HK-2 (cell line): ENCODE results near the gene TMEM115.

Source experiments
- DNase-seq: peaks from one replicate; pipeline ENCODE4 v3.0.0-alpha.2; 2018; ENCODE audit not compliant: unreplicated experiment

The TMEM115 gene

DNA sequence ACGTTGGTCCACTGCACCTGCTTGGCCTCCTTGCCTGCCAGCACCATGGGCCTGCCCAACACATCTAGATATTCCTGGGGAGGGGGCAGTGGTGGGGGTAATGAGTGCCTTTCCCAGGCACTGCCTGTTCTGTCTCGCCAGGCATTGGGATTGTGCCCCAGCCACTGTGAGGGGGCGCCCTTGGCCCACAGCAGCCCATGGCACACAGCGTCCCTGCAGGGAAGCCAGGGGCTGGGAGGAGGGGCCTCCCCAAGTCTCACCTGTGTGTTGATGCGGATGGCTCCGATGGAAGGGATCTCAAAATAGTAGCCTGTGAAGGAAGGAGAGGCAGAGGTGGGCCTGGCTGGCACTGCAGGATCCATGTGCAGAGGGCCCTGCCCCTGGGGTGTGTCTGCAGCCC lies 18.7 kb upstream of the TMEM115 start:
- no peak for DNase-seq

- DNase-seq, result no peak
Measured at GRCh38 chr3:50375258-50375931, 16.1 kb upstream of the TMEM115 start.

- DNase-seq, result no peak
Measured at GRCh38 chr3:50374363-50375257, 15.3 kb upstream of the TMEM115 start.

DNA sequence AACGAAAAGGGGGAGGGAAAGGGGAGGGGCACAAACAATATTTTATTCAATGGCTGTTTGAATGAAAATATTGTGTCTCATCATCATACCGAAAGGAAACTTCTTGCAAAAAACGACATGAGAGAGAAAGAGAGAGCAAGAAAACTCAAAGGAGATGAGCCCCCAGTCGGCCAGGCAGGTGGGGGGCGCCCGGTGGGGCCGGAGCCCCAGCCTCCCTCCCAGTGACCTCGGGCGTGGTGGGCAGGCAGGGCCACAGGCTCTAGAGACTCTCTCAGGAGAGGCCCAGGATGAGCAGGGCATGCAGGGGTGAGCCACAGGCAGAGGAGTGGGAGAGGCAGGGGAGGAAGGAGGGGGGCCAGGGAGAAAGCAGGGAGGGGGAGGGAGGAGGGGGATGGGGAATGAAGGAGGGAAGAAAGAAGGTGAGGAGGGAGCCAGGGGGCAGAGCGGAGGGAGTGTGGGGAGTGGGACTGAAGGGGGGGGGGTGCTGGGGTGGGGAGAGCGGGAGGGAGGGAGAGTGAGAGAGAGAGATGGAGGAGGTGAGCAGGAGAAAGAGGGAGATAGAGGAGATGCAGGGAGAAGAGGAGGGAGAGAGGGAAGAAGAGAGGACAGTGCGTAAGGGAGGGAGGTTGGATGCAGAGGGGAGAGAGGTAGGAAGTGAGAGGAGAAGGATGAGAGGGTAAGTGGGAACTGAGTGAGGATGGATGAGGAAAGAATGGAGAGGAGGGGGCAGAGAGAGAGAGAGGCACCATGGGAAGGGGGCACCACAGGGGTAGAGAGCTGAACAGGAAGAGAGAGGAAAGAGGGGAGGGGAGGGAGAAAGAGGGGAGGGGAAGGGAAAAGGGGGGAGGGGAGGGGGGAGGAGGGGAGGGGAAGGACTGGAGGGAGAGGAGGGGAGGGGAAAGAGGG lies 14.1 kb upstream of the TMEM115 start:
- DNase-seq, result no peak

DNA sequence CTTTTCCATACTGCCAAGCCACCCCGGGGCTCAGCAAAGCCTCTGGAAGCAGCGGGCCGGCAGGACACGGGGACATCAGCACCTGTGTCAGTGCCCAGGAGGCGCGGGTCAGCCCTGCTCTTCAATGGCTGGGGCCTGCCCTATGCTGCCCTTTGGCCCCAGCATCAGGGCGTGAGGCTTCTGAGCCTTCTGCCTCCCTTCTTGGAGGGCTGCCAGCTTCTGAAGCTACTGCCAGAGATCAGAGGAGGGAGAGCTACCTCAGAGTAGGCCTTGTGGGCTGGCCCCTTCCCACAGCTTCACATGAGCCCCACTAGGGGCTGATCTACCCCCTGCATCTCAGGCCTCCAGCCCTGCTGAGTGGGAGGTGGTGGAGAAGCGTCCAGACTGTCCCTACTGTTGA lies 13.0 kb upstream of the TMEM115 start:
- DNase-seq, result no peak

GRCh38 chr3:50371133-50371685 lies 11.9 kb upstream of the TMEM115 start:
- no peak for DNase-seq

- DNase-seq, result no peak
Measured at GRCh38 chr3:50370594-50370993, 11.3 kb upstream of the TMEM115 start.

GRCh38 chr3:50369012-50369670 lies 9.8 kb upstream of the TMEM115 start:
- DNase-seq, result no peak

DNA sequence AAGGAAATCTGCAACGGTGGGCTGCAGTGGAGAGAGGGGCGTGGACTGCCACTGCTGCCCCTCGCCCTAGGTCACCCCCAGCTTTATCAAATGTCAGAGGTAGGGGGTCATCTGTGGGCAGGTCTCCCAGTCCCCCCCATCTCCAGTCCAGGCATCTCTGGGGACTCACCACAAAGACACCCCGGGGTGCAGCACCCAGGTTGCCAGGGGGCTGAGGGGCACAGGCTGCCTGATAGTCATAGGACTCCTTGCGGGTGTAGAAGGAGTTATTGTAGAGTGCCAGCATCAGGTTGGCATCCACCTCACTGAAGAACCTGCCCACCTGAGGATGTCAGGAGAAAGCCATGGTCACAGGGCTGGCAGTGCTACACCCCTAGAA lies 6.5 kb upstream of the TMEM115 start:
- no peak for DNase-seq

DNA sequence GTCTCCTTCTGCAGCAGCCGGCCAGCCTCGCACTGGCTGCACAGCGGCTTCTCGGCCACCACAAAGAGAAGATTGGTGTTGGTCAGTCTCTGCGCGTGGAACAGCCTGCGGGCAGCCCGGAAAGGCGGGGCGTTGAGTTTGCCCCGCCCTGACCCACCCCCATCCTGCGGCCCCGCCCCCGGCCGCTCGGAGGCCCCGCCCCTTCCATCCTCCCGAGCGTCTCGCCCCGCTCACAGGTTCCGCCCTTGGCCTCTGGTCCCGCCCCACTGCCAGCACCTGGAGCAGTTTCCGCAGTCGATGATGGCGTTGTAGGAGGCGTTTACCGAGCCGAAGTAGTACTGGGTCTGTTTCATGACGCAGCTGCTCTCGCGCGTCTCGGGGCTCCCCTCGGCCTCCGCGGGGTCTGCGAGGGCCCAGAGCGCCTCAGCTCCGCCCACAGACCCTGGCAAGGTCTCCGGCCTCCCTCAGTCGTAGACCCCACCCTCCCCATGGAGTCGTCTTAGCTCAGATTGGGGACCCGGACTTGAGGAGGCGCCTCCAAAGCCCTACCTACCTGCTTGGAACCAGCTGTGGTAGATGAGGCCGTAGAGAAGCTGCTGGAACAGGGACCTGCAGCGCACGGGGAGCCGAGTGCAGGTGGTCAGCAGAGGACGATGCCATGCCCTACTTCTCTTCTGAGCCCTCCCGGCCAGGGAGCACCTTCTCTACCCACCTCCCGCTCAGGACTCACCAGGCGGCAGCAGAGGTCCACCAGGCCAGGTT lies 5.9 kb upstream of the TMEM115 start:
- peak; percentile 63 for DNase-seq

DNA sequence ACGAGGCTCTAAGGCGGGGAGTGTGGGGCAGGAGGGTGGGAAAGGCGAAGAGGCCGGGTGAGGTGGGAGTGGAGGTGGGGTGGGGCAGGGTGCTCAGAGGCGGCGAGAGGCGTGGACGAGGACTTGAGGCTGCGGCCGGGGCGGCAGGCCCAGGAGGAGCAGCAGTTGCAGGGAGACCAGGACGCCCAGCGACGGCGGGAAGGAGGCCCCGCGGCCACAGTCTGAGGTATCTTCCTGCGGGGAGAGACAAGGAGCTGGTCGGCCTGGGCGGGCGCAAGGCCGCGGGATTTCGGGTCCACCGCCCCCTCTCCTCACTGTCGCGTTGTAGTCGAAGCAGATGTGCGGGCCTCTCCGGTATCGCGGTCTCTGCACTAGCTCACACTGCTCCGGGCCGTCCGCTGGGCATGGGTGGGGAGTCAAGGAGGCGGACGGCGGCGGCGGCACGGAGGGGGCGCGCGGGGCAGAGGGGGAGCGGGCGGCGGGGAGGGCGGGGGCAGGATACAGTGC lies 5.3 kb upstream of the TMEM115 start:
- no peak for DNase-seq

- DNase-seq, result no peak
Measured at GRCh38 chr3:50359760-50360110, 414 bp upstream of the TMEM115 start.

- DNase-seq, result no peak
Measured at GRCh38 chr3:50358355-50358910, 888 bp downstream of the TMEM115 start.

GRCh38 chr3:50357481-50357880 lies 1.8 kb downstream of the TMEM115 start:
- DNase-seq, result no peak

DNA sequence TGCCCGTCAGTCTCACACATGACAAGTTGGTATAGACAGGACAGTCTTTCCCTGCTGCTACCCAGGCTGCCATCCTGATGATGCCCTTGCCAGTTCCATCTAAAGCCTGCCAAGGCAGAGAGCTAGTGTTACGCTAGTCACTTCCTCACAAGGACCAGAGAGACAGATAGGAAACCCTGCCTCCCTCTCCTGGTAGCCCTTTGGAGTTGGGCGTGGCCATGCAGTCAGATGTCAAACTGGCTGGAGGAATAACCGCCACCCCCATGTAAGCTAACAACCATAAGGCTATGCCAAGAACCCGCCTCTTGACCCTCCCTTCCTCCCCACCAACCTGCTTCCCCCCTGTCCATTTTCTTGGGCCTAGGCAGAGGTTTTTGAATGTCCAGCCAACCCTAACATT lies 2.8 kb downstream of the TMEM115 start:
- no peak for DNase-seq

DNA sequence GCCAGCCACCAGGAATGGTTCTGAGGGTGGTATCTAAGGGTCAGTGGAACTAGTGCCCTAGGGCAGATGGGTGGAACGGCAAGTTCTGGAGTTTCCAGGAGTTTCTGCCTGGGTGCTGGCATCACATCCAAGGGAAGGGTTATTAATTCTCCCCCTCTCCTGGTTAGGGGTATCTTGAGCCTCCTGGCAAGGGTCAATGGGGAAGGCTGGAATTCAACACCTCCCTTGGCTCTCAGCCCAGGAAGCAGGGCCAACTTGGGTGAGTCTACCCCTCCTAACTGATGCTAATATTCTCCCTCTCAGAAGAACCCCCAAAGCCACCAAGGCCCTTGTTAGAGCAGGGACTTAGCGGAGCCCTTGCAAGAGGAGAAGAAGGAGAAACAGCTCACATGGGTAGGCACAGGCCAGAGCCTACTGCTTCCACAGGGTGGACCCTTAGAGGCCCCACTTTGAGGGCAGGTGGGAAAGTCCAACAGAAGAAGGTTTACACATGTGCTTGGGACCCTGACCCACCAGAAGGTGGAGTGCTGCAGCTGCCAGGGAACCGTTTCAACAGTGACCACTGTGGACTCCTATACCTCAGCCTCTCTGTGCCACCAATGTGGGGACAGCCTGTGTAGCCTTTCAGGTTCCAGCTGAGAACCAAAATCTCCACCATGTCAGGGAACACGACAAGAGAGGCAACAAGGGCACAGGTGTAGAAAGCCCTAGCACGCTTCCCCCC lies 3.3 kb downstream of the TMEM115 start:
- DNase-seq, result no peak

DNA sequence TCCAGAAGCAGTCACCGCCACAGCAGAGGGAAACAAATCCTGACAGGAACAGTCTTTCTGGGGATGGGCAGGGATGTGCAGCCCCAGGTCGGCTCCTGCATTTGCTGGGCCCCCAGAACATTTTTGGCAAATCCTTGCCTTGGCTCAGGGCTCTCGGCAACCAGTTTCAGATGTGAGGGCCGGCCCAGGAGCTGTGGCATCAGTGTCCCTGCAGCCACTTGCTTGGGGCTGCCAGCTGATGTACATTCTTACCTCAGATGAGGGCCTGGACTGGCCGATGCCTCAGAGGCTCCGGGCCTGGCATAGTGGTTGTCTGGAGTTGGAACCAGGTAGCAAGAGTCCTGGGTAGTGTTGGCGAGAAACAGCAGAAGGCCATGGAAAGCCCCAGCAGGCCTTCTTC lies 4.5 kb downstream of the TMEM115 start:
- DNase-seq, result no peak

GRCh38 chr3:50354186-50354764 lies 5.0 kb downstream of the TMEM115 start:
- no peak for DNase-seq
